GM18517 (cell line): ENCODE measurements around the gene ZBTB20.
"Not testable (repeated sequence)": the region's sequence is repeated elsewhere in the genome, so short reads cannot be mapped to it uniquely, and the experiment has no call there.

Source experiments
- ATAC-seq: cut with Tn5 transposase; IDR thresholded peaks from one replicate; pipeline ENCODE4 v1.9.1; 2021; ENCODE audit warnings: mild to moderate bottlenecking, moderate library complexity; ENCODE audit not compliant: unreplicated experiment

Gene ZBTB20

GRCh38 chr3:115146418-115147328 is at the start of gene ZBTB20:
TSS of gene ZBTB20 (minus strand) at chr3:115147288.
- ATAC-seq: peak; percentile 10

DNA sequence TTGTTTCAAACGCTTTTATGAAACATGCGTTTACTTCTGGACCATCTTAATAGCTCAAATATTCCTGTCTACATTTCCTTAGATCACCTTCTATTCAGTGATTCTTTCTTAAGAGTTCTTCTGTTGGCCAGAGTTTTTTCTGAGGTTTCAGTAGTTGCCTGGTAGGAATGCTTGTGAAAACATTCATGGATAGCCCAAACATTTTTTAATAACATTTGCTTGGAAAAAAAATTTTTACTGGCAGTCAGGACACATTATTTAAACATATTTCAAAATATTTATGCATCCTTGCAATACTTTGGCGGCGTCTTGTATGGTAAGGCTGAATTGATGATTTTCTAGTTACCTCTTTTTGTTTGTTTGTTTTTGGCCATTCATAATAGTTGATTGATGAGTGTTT is 47.4 kb upstream of the ZBTB20 start:
- no peak for ATAC-seq

DNA sequence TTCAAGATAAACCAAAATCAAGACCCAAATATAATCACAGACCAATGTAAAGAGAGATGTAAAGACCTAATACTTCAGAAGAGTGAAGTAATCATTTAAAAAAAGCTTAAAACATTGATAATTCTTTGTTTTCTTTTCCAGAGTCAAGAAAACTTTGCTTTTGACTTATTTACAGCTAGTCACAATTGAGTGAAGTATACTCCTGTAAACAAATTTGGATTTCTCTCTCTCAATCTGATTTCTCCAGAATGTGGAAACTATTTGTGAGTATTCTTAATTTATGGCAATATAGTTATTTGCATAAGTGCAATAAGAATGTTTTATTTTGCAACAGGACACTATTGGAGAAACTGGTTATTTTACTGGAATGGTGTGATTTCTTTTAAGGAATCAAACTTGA is 43.7 kb upstream of the ZBTB20 start:
- ATAC-seq: no peak

DNA sequence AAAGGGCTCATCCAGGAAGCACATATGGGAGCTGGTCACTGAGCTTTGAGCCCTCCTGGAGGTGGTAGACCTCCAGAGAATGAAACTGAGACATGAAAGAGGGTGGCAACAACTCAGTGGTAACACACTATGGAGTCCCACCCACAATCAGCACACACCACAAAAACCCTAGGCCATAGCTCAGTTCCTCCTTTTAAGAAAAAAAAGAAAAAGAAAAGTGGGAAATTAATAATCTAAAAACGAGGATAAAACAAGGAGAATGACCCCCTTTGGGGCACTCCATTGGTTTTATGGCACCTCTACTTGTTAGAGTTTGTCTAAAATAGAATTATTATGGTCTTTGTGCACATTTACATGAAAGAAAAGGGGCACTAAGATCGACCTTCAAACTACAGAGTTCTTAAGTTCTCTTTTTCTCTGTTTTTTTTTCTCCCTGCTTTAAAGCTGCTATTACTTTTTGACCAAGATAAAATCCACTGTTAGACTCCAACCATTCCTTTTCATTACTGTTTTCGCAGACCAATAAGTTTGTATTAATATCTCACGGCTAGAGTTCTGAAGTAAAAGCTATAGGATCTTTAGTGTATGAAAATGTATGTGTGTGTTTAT is 40.2 kb upstream of the ZBTB20 start:
- peak; percentile 100 for ATAC-seq

DNA sequence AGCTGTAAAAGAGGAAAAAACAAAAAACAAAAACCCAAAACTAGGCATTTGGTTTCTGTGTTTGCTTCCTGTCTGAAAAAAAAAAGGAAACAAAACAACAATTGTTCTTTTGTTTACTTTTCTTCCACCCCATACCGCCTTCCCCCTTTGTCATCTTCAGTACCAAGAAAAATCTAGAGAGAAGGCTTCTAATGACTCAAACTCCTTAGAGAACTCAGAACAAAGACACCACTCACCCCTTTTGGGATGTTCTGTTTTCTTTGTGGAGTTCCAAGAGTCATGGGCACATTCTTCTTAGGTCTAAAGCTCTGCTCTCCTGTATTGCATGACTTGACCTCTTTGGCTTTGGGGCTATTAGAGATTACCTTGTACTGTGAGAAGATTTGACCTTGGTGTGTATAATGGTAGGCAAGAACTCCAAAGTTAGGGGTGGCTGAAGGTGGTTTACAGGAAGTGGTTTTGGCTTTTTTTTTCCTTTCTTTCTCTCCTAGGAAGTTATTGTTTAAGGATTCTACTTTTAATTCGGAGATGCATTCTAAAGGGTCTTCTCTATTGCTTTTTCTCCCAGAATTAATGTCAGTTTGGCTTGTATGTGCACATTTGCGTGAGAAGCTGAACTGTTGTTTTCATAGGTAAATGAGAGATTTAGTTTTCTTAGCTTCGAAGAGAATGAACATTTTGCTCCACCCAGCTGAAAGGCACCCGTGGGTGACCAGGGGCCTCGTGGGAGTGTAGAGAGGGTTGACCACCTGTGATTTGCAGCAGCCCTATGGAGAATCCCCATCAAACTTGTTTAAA is 39.5 kb upstream of the ZBTB20 start:
- ATAC-seq: peak; percentile 33

- not testable (repeated sequence) for ATAC-seq
Observed at GRCh38 chr3:115184859-115185572, 37.9 kb upstream of the ZBTB20 start.

GRCh38 chr3:115178930-115179329 is 31.8 kb upstream of the ZBTB20 start:
- ATAC-seq: not testable (repeated sequence)

DNA sequence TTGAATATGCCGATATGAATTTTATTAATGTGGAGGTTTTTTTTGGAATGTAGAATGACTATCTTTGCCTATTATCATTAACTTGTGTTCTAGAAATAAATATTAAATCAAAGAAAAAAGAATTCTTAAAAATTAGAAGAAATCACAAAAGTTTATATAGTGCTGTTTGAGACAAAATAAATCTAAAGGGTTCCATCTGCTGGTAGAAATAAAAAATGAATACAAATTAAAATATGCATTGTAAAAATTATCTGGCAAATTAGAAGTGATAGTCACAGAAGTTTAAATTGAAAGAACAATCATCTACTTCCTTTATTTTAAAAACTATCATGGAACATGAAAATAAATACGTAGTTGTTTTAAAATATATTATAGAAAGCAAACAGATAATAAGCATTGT is 22.7 kb upstream of the ZBTB20 start:
- no peak for ATAC-seq

DNA sequence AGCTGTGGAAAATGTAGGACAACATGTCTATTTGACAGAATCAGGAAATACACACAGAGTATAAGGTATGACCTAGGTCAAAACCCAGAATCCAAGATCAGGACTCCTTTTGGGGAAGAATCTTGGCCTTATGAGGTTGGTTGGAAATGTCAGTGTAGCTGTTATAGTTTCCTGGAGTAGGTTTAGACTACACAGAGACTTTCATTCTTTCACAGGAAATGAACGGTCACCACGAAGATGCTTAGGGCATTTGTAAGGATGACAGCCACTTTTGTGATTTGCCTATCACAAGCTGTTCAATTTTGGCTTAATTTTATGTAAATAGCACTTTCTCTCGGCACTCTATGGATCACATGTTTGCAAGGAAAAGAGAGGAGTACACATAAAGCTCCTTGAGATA is 18.6 kb upstream of the ZBTB20 start:
- no peak for ATAC-seq

DNA sequence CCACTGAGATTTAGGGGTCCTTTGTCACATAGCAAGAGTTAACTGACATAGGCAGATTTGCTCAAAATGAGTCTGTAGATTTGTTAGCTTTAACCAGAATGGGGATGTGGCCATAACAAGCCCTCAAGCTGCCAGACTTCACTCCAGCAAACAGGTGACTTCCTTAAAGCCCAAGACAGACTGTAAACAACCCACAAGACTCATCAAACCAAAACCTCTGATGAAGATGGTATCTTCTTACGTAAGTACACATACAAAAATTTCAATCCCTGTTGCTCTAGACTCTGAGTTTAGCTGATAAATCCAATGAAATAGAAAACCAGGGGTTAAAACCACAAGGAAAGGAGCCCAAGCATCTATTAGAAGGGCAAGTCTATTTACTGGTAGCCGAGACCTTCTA is 18.2 kb upstream of the ZBTB20 start:
- no peak for ATAC-seq

- ATAC-seq: no peak
Observed at GRCh38 chr3:115164374-115165221, 17.5 kb upstream of the ZBTB20 start.

DNA sequence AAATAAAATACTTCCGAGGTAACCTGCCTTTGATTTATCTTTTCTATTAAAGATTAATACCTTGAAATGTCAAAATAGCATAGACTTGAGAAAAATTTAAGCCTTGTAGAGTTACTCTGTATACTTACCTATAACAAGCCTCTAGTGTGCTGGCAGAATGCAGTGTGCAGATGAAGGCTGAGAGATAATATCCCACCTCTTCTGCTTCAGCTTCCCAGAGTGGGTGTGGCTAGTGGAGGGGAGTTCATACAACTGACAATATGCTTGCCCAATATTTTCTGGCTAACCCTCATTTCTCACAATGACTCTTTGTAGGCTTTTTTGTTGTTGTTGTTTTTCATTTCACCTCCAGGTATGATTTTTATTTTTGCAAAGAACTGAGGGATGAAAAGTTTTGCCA is 15.7 kb upstream of the ZBTB20 start:
- no peak for ATAC-seq

DNA sequence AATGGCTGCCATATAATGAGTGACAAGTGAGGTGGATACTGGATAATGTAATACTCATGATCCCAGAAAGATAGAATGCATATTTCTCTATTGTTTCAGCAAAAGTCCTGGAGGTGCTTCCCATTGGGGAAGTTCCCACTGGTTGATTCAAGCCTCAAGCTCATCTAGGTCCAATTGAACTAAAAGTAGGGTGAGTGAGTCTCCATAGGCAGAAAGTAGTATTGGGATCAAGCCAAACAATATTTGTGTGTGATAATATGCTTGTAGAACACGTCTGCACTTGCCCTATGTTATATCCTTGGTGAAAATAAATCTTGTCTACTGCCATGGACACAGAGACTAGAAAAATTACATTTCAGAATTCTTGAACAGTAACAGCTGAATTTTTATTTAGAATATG is 14.8 kb upstream of the ZBTB20 start:
- no peak for ATAC-seq

DNA sequence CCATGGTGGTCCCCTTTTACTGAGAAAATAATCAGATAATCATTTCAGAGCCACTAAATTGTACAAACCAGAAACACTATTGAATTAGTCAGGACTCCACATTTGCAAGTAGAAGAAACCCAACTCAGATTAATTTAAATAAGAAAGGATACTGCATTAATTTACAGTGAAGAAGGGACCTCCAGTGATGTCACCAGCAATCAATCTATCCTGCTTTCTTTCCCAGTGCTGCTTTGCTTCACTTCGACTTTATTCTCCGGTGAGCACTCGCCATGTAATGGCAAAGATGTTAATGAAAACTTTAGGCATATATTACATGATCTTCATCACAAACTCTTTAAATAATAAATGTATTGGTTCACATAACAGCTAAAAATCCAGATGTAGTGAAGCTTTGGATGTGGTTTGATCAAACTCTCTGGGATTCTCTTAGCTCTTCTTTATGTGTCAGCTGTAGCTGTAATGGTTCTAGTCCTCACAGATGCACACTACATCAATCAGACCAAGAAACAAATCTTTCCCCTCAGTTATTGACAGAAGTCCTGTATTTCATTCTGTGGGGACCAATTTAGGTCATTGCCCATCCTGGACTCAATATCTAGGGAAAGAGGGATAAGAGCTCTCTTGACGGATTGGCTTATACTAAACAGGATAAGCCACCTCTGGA is 14.2 kb upstream of the ZBTB20 start:
- ATAC-seq: no peak

GRCh38 chr3:115160295-115160694 is 13.2 kb upstream of the ZBTB20 start:
- ATAC-seq: peak; percentile 100

- no peak for ATAC-seq
Observed at GRCh38 chr3:115156046-115156654, 9.1 kb upstream of the ZBTB20 start.

DNA sequence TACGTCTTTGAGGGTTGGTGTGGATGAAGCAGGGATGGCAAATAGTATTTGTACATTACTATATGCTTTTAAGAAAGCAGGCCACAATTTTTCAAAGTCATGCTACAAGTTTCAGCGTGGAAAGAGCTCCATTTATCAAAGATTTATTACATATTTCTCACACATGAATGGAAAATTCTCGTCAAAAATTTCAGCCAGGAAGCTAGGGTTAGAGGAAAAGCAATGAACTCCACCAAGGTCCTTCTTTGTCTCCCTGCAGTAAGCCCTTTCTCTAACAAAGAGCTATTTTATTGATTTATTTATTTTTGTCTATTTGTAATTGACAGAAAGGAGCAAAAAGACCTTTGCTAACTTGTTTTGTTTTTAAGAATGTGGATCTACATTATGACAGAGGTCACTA is 7.5 kb upstream of the ZBTB20 start:
- no peak for ATAC-seq

GRCh38 chr3:115151921-115152320 is 4.8 kb upstream of the ZBTB20 start:
- ATAC-seq: no peak
